Omental fat pad (tissue), 4 donors: ENCODE results near the gene PLAAT4. TPM values are rescaled to one million over a fixed set of nuclear protein-coding genes. Genes with fewer than 3 reads are reported as not detected.
A peak's percentile ranks its signal among the peaks of the same experiment; 100 is the strongest.

Experiments
- ATAC-seq: fragments of 150-250 bp; one replicate; pipeline ENCODE4 v1.9.1; 2016; ENCODE audit warnings: mild to moderate bottlenecking, moderate library complexity; ENCODE audit not compliant: low FRiP score
- DNase-seq: peaks from one replicate; pipeline ENCODE4 v3.0.0-alpha.2; 2019; ENCODE audit warnings: low spot score
- total RNA-seq, 4 donors: library from RNA; depleted of rRNA; stranded (reverse); fragments of >200 nt; gene quantifications; one replicate each; pipeline ENCODE4 v1.1.0, GENCODE V29; 2016
- TF ChIP-seq, protein P1 (sequence below), 3 donors: fragments of 450-650 bp; IDR thresholded peaks; one replicate each; pipeline ENCODE4 v1.5.1; 2016 to 2017; ENCODE audit warnings: antibody characterized with exemption in 3 of 3, mild to moderate bottlenecking in 3 of 3, moderate library complexity in 2 of 3

The PLAAT4 gene
- total RNA-seq, 4 donors from 2014 or later, result 26.3 to 91.2 (median 32.6) TPM

DNA sequence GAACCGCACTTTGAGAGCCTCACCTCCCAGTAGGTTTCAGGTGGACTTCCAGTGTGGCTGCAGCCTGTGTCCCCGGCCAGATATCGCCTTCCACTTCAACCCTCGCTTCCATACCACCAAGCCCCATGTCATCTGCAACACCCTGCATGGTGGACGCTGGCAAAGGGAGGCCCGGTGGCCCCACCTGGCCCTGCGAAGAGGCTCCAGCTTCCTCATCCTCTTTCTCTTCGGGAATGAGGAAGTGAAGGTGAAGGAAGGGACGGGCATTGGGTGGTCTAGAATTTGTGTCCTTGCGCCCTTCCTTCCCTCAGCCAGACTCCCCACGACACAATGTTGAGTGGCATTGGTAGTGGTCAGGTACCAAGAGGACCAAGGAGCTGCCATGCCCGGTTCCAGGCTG, 27.9 kb upstream of the PLAAT4 start:
- no peak for ATAC-seq
- TF ChIP-seq, protein P1, sequence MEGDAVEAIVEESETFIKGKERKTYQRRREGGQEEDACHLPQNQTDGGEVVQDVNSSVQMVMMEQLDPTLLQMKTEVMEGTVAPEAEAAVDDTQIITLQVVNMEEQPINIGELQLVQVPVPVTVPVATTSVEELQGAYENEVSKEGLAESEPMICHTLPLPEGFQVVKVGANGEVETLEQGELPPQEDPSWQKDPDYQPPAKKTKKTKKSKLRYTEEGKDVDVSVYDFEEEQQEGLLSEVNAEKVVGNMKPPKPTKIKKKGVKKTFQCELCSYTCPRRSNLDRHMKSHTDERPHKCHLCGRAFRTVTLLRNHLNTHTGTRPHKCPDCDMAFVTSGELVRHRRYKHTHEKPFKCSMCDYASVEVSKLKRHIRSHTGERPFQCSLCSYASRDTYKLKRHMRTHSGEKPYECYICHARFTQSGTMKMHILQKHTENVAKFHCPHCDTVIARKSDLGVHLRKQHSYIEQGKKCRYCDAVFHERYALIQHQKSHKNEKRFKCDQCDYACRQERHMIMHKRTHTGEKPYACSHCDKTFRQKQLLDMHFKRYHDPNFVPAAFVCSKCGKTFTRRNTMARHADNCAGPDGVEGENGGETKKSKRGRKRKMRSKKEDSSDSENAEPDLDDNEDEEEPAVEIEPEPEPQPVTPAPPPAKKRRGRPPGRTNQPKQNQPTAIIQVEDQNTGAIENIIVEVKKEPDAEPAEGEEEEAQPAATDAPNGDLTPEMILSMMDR (IDR thresholded peaks at IDR 0.05), result no peak
- no peak for DNase-seq

DNA sequence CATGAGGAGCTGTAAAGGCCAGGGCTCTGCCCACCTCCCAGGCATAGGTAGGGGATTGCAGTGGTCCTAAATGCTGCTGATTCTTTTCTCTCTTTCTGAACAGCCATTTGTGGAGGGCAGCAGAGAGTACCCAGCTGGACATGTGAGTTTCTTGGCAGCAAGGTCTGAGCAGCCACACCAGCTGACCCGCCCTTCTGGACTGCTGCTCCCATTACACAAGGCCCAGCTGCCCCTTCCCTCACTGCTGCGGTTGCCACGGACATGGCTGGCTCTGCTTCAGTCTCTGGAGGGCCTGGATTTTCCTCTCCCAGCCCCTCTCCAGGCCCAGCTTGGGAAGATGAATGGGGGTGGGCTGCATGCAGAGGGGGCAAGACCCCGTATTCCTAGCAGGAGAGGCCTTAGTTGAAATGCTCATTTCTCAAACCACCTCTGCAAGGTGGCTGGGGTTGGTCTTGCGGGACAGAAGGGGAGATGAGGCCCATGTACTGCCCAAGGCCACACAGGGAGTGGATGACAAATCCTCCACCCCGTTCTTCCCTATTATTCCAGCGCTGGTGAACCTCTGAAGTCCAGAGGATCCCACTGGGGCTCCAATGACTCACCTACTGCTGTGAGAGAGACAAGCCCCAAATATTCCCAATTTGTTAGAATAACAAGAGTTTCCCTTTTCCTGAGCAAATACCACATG, 26.1 kb upstream of the PLAAT4 start:
- ATAC-seq (peak; percentile 53), DNase-seq (no peak)
- TF ChIP-seq, protein P1 (IDR thresholded peaks at IDR 0.05), result no peak

GRCh38 chr11:63511048-63511748, 25.4 kb upstream of the PLAAT4 start:
- no peak for DNase-seq
- ATAC-seq, result no peak
- TF ChIP-seq, protein P1 (IDR thresholded peaks at IDR 0.05), result no peak

DNA sequence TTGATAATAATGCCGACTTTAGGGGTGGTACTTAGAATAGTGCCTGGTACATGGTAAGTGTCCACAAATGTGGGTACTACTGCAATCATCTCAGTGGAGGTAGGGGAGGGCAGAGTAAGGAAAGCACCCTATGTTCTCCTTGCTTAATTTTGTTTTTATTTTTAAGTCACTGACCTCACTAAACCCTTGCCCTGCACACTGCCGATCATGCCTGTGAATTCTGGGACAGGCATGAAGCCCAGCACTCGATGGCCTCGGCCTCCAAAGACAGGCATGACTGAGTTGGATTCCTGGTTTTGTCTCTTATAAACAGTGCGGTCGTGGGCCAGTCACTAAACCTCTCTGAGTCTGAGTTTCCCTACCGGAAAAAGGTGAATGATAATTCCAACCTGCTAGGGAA, 23.8 kb upstream of the PLAAT4 start:
- DNase-seq (no peak), ATAC-seq (no peak)
- TF ChIP-seq, protein P1 (IDR thresholded peaks at IDR 0.05), result no peak

DNA sequence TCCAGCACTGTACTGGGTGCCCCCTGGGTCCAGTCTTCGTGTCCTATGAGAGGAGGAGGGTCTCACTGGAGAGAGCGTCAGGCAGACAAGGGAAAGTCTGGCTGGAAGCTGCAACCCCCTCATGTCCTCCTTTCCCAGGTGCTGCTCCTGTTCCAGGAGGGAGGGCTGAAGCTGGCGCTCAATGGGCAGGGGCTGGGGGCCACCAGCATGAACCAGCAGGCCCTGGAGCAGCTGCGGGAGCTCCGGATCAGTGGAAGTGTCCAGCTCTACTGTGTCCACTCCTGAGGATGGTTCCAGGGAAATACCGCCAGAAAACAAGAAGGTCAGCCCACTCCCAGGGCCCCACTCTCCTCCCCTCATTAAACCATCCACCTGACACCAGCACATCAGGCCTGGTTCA, 20.5 kb upstream of the PLAAT4 start:
- ATAC-seq (no peak), DNase-seq (no peak)
- TF ChIP-seq, protein P1 (IDR thresholded peaks at IDR 0.05), result no peak

DNA sequence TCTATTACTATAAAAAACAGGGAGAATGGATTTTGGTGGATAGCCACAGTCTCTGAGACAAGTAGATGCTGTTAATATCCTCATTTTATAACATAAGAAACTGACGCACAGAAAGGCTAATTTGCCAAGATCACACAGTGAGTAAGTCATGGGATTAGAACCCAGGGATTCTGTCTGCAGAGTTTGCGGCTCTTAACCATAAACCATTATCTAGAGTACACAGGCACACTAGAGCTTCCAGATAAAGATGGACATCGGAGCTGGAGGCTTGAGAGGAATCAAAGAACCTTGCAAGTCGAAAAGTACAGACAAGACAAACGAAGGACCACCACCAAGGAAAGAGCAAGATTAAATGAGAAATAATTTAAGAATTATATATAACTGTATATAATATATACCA, 19.5 kb upstream of the PLAAT4 start:
- ATAC-seq (no peak), DNase-seq (no peak)
- TF ChIP-seq, protein P1 (IDR thresholded peaks at IDR 0.05), result no peak

GRCh38 chr11:63518548-63518947, 18.1 kb upstream of the PLAAT4 start:
- ATAC-seq, result no peak
- TF ChIP-seq, protein P1 (IDR thresholded peaks at IDR 0.05), result no peak

More at GRCh38 chr11:63518548-63518947, 18.1 kb upstream of the PLAAT4 start:
- DNase-seq, result no peak
